ENCODE results near the gene LPAR3.

GRCh38 chr1:84830136-84830535 is 62.9 kb downstream of the LPAR3 start:
- TF ChIP-seq CTCF (IDR thresholded peaks at IDR 0.05), result no peak
- no peak for TF ChIP-seq POLR2A (IDR thresholded peaks at IDR 0.05)
- no peak for TF ChIP-seq EP300 (IDR thresholded peaks at IDR 0.05)

Data from tibial nerve (tissue), 4 donors.